ENCODE data around the gene NUP85. TPM values are rescaled to one million over a fixed set of nuclear protein-coding genes. Genes with fewer than 3 reads are reported as not detected.

NUP85 gene
- total and polyA plus RNA-seq, 2 of the 4 experiments (the other 2 are of a cell fraction) = 29.4 to 54.4 TPM

- no TSS peak for BruUV-seq (replicated peaks)
- POLR2A ChIA-PET (ENCODE audit: unreplicated experiment) = no interaction called here
- in situ Hi-C loops (cut with MboI; ENCODE audit: low sequenced_read_pairs) = loop anchor here (10.0 kb wide), 2 partner anchors 143 to 243 kb away; no protein-coding TSS in a partner anchor
These were observed 2.3 kb downstream of the NUP85 start for GRCh38 chr17:75207760-75208159.

More at GRCh38 chr17:75207760-75208159, 2.3 kb downstream of the NUP85 start:
- ATAC-seq (ENCODE audit: low read depth) = no peak
- TF ChIP-seq RCOR1 (IDR thresholded peaks at IDR 0.05; ENCODE audit: insufficient replicate concordance, low read length) (no peak), BHLHE40 (IDR thresholded peaks at IDR 0.05; ENCODE audit: low read depth, low read length) (no peak), CEBPB (IDR thresholded peaks at IDR 0.05; ENCODE audit: low read depth, low read length) (0 out of 2 replicates have a peak, but pooled peaks have one; percentile 15)
- H3K56ac ChIP-seq (ENCODE audit: extremely low read depth, insufficient read depth, low read length) = no peak overlapping the region
- no peak for DNase-seq
- H4K20me1 ChIP-seq (ENCODE audit: insufficient read depth, low read length) = no peaks in the 10 kb centered on the region; the same call in 1 of the 2 replicates
- no peak overlapping the region for H3K4me2 ChIP-seq (ENCODE audit: low read depth, low read length)
- no peak overlapping the region for H2AK5ac ChIP-seq (ENCODE audit: low read depth, low read length)
- no peak overlapping the region for H2BK5ac ChIP-seq (ENCODE audit: low read depth, low read length, poor library complexity, severe bottlenecking)
- no peaks in the 10 kb centered on the region for H3K9me3 ChIP-seq (ENCODE audit: control insufficient read depth, insufficient read depth, low read length)
- H4K91ac ChIP-seq (ENCODE audit: insufficient read depth, low read depth, low read length) = no peak overlapping the region
- no peak overlapping the region for H2AFZ ChIP-seq (replicated peaks; ENCODE audit: low read length, poor library complexity)
- no peak overlapping the region for H3K14ac ChIP-seq (replicated peaks; ENCODE audit: low read depth, low read length)
- no peak overlapping the region for H4K8ac ChIP-seq (ENCODE audit: low read depth in 2 of 2, low read length in 2 of 2)
- H3K4ac ChIP-seq (ENCODE audit: low read depth, low read length) = no peak overlapping the region
- H2BK15ac ChIP-seq (ENCODE audit: low read depth, low read length) = no peak overlapping the region
- no peaks in the 10 kb centered on the region for H3K9me1 ChIP-seq (ENCODE audit: insufficient read depth, low read length)
- CTCF ChIA-PET = no interaction called here
- no peak overlapping the region for H3K18ac ChIP-seq (ENCODE audit: low read depth, low read length)
- dilution Hi-C loops (cut with HindIII; ENCODE audit: low sequenced_read_pairs, unreplicated experiment) = no loop called here
- H4K5ac ChIP-seq (ENCODE audit: low read depth, low read length) = no peak overlapping the region
- intact Hi-C loops (cut with micrococcal nuclease) = loop anchor here (10.0 kb wide), 1 partner anchor 143 kb away; no protein-coding TSS in a partner anchor
- no peak overlapping the region for H3K27ac ChIP-seq (ENCODE audit: insufficient read depth, low read length)
- H2BK120ac ChIP-seq (ENCODE audit: low read depth, low read length) = no peak overlapping the region
- H3K79me1 ChIP-seq (ENCODE audit: low read depth in 1 of 2, low read length in 2 of 2) = peaks cover 5 to 24% of the 10 kb centered on the region in 2 experiments; a peak in 3 of 4 replicates
- H2AK9ac ChIP-seq (replicated peaks; ENCODE audit: low read depth, low read length, poor library complexity) = no peak overlapping the region
- H3K23ac ChIP-seq (ENCODE audit: low read depth, low read length) = no peak overlapping the region
- H3K4me1 ChIP-seq (ENCODE audit: control insufficient read depth, insufficient read depth, low read length) = no peaks in the 10 kb centered on the region; the same call in 1 of the 2 replicates
- H2BK20ac ChIP-seq (ENCODE audit: low read depth, low read length) = no peak overlapping the region
- H3K27me3 ChIP-seq (ENCODE audit: control insufficient read depth, insufficient read depth, low read length) = no peaks in the 10 kb centered on the region
- WGBS, 2 experiments (ENCODE audit: extremely low coverage in 2 of 2, insufficient read length in 1 of 2) = 93% methylated on average over 2 of the region's 12 CpGs; no CpG with 5 or more reads in 1 of the 2 experiments
- no peak overlapping the region for H3K4me3 ChIP-seq (ENCODE audit: insufficient read depth, low read depth, low read length)
- H3K36me3 ChIP-seq (ENCODE audit: control insufficient read depth, insufficient read depth, low read length) = peaks cover 15% of the 10 kb centered on the region
- H3K9ac ChIP-seq (ENCODE audit: low read depth, low read length) = no peak overlapping the region
